HG03457 (cell line): ENCODE measurements around the gene MYO1B.

ENCODE experiments used
- ATAC-seq: cut with Tn5 transposase; IDR thresholded peaks from one replicate; pipeline ENCODE4 v1.9.1; 2021; ENCODE audit warnings: moderate number of reproducible peaks; ENCODE audit not compliant: unreplicated experiment

MYO1B gene

GRCh38 chr2:191245046-191245868 is at the start of gene MYO1B:
TSS of gene MYO1B (plus strand) at chr2:191245404. CDS start at chr2:191276896, 31,492 bp downstream.
- ATAC-seq: peak; percentile 39

- ATAC-seq: no peak
Measured at GRCh38 chr2:191197096-191197495, 48.1 kb upstream of the MYO1B start.

GRCh38 chr2:191198271-191198670 is 46.9 kb upstream of the MYO1B start:
- no peak for ATAC-seq

GRCh38 chr2:191199929-191200512 is 45.2 kb upstream of the MYO1B start:
- no peak for ATAC-seq

GRCh38 chr2:191200910-191201309 is 44.3 kb upstream of the MYO1B start:
- ATAC-seq: no peak

GRCh38 chr2:191202209-191202721 is 42.9 kb upstream of the MYO1B start:
- ATAC-seq: no peak

GRCh38 chr2:191202881-191203397 is 42.3 kb upstream of the MYO1B start:
- ATAC-seq: no peak

- peak; percentile 63 for ATAC-seq
Measured at GRCh38 chr2:191204433-191204832, 40.8 kb upstream of the MYO1B start.

GRCh38 chr2:191206613-191207471 is 38.4 kb upstream of the MYO1B start:
- no peak for ATAC-seq

- ATAC-seq: no peak
Measured at GRCh38 chr2:191209340-191209739, 35.9 kb upstream of the MYO1B start.

GRCh38 chr2:191212119-191212518 is 33.1 kb upstream of the MYO1B start:
- ATAC-seq: no peak

GRCh38 chr2:191213333-191213732 is 31.9 kb upstream of the MYO1B start:
- ATAC-seq: no peak

- ATAC-seq: no peak
Measured at GRCh38 chr2:191215230-191215629, 30.0 kb upstream of the MYO1B start.

- ATAC-seq: no peak
Measured at GRCh38 chr2:191215666-191216065, 29.5 kb upstream of the MYO1B start.

- no peak for ATAC-seq
Measured at GRCh38 chr2:191217580-191217979, 27.6 kb upstream of the MYO1B start.

GRCh38 chr2:191218292-191218898 is 26.8 kb upstream of the MYO1B start:
- peak; percentile 48 for ATAC-seq

GRCh38 chr2:191220671-191221070 is 24.5 kb upstream of the MYO1B start:
- ATAC-seq: peak; percentile 41

GRCh38 chr2:191221666-191222065 is 23.5 kb upstream of the MYO1B start:
- no peak for ATAC-seq

GRCh38 chr2:191222507-191222906 is 22.7 kb upstream of the MYO1B start:
- ATAC-seq: peak; percentile 51

- ATAC-seq: no peak
Measured at GRCh38 chr2:191222952-191223351, 22.3 kb upstream of the MYO1B start.

GRCh38 chr2:191225126-191225525 is 20.1 kb upstream of the MYO1B start:
- ATAC-seq: no peak
